ENCODE data around the gene VPS4B.

DNA sequence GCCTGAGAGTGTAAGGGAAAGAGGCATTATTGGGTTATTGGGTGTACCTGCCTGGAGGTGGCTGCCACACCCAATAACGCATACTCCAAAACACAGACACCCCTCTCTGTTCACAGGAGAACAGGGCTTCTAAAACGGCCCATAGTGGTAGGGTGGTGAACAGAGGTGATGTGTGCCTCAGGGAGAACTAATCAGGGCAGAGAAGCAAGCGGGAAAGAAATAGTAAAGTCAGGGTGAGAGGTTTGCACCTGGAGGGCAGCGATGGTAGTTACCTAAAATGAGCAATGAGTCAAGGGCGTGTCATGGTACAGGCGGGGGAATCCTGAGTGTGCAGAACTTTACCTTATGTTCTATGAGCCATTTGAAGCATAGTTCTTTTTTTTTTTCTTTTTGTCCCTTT lies 21.6 kb upstream of the VPS4B start:
- no peak for TF ChIP-seq POLR2AphosphoS5 (IDR thresholded peaks at IDR 0.05; ENCODE audit: low read depth)
- TF ChIP-seq, protein P1, sequence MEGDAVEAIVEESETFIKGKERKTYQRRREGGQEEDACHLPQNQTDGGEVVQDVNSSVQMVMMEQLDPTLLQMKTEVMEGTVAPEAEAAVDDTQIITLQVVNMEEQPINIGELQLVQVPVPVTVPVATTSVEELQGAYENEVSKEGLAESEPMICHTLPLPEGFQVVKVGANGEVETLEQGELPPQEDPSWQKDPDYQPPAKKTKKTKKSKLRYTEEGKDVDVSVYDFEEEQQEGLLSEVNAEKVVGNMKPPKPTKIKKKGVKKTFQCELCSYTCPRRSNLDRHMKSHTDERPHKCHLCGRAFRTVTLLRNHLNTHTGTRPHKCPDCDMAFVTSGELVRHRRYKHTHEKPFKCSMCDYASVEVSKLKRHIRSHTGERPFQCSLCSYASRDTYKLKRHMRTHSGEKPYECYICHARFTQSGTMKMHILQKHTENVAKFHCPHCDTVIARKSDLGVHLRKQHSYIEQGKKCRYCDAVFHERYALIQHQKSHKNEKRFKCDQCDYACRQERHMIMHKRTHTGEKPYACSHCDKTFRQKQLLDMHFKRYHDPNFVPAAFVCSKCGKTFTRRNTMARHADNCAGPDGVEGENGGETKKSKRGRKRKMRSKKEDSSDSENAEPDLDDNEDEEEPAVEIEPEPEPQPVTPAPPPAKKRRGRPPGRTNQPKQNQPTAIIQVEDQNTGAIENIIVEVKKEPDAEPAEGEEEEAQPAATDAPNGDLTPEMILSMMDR (IDR thresholded peaks at IDR 0.05; ENCODE audit: insufficient read depth, low read length): no peak
- TF ChIP-seq, protein P2, sequence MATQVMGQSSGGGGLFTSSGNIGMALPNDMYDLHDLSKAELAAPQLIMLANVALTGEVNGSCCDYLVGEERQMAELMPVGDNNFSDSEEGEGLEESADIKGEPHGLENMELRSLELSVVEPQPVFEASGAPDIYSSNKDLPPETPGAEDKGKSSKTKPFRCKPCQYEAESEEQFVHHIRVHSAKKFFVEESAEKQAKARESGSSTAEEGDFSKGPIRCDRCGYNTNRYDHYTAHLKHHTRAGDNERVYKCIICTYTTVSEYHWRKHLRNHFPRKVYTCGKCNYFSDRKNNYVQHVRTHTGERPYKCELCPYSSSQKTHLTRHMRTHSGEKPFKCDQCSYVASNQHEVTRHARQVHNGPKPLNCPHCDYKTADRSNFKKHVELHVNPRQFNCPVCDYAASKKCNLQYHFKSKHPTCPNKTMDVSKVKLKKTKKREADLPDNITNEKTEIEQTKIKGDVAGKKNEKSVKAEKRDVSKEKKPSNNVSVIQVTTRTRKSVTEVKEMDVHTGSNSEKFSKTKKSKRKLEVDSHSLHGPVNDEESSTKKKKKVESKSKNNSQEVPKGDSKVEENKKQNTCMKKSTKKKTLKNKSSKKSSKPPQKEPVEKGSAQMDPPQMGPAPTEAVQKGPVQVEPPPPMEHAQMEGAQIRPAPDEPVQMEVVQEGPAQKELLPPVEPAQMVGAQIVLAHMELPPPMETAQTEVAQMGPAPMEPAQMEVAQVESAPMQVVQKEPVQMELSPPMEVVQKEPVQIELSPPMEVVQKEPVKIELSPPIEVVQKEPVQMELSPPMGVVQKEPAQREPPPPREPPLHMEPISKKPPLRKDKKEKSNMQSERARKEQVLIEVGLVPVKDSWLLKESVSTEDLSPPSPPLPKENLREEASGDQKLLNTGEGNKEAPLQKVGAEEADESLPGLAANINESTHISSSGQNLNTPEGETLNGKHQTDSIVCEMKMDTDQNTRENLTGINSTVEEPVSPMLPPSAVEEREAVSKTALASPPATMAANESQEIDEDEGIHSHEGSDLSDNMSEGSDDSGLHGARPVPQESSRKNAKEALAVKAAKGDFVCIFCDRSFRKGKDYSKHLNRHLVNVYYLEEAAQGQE (IDR thresholded peaks at IDR 0.05; ENCODE audit: insufficient replicate concordance, low read depth): no peak
- TF ChIP-seq GABPA (IDR thresholded peaks at IDR 0.05; ENCODE audit: low read depth): no peak
